SW 1271 (cell line): Measurements from ENCODE around the gene LSM10.

Experiments
- DNase-seq, 2 experiments: peaks; one replicate each; lab custom pipeline; 2025; lab: John Stamatoyannopoulos, UW

LSM10 gene

DNA sequence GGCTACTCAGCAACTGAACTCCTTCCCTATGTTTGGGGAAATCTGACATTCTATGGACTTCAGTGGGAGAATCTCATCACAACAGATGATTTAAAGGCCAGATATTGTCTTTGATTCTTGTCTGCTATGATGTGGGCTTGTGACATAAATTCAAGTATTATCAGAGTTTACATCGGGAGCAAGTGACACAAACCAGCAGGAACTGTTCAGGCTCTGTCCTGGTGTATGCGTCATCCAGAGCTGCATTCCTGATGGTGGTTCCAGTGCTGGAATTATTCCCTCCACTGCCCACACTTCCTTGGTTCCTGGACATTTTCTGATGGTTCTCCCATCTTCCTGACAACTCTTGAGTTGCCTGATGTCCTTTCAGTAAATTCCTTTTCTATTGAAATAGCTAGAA lies 10.8 kb upstream of the LSM10 start:
- no peak for DNase-seq

DNA sequence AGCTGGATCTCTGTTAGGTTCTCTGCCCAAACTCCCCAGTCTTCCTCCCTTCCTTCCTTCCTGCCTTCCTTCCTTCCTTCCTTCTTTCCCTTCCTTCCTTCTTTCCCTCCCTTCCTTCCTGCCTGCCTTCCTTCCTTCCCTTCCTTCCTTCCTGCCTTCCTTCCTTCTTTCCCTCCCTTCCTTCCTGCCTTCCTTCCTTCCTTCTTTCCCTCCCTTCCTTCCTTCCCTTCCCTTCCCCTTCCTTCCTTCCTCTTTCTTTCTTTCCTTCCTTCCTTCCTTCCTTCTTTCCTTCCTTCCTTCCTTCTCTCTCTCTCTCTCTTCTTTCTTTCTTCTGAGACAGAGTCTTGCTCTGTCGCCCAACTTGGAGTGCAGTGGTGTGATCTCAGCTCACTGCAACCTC lies 8.7 kb upstream of the LSM10 start:
- DNase-seq = no peak

DNA sequence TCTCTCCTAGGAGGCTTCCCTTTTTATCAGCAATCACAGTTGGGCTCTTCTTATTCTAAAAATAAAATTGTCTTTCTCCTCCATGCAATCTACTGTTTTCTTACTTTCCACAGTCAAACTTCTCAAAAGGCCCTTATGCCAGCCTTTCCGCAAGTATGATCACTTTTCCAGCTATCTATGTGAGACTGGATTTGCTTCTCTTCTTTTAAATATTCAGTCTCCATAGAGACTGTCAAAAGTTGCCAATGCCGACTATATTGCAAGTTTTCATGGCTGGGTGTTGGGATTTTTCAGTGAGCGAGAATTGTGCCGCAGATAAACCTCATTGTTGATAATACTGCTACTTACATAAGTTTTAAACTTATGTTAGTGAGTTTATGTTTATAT lies 4.8 kb upstream of the LSM10 start:
- no peak for DNase-seq

DNA sequence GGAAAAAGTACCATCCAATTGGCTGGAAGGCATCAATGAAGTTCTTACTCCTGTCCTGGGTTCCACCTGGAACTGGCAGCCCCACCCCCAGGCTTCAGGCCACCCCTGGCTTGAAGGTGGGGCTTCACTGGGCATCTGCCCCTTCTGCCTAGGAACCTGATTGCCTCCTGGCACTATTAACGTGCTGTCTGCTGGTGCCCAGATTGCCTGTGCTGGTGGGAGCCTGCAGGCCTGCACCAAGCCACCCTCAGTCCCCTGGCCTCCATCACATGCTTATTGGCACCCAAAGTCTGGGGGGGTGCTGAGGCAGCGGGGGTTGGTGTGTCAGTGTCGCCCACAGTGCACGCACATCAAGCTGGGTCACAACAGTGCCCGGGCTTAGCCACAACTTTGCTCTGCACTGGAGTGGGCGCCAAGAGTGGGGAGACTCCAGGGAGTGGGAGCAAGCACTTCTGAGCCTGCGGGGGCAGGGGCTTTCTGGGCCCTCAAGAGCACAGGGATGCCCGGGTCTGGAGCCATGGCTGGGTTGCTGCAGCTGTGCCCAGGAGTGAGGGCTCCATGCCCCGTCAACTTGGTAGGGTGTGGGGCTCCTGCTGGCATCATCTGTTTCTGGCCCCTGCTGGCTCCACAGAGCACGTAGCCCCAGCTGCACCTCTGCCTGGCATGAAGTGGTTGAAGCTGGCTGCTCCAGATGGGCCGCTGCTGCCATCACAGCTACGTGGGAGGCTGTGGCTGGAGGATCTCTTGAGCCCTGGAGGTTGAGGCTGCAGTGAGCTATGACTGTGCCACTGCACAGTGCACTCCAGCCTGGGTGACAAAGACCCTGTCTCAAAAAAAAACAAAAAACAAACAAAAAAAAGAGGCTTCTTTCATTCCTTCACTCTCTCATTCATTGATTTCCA lies 4.1 kb upstream of the LSM10 start:
- no peak for DNase-seq

DNA sequence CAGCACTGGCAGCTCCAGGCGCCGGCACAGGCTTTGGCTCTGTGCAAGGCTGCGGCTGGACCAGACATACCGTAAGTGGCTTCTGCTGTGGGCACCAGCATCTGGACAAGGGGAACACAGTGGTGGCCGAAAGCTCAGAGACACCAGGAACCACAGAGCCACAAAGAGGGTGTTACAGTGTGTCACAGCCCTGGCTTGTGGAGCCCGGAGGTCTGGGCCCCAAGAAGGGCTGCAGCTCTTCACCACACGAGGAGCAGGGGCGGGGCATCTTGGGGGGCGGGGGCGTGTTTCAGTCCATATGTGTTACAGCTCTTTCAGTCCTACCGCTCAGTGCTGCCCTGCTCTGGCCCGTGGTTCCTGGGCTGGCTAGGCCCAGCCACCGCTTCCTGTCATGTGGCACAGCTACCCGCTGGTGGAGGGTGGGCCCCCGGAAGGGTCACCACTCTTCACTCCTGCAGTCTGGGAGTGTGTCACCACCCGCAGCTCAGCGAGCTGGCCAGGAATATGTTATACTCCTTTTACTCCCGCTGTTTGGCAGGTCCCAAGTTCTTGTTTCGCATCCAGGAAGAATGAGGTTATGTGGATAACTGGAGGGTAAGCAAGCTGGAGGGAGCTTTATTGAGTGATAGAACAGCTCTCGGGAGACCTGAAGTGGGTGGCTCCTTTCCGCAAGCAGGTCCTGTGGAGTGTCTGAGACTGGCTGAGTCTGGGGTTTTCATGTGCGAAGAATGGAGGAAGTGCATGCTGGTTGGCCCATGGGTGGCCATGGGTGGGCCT lies 3.3 kb upstream of the LSM10 start:
- no peak for DNase-seq

DNA sequence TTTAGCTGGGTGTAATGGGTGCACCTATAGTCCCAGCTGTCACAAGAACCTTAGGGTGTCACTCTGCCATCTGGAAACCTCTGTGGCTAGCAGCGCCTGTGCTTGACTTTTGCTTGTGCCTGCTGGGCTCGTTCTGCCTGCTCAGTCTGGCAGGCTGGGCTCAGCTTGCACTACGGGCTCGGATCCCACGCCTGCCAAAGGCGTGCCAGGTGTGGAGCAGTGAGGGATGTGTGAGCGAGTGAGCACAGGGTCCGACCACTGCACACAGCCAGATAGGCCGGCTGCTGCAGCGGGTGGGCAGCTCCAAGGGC lies 2.8 kb upstream of the LSM10 start:
- no peak for DNase-seq

DNA sequence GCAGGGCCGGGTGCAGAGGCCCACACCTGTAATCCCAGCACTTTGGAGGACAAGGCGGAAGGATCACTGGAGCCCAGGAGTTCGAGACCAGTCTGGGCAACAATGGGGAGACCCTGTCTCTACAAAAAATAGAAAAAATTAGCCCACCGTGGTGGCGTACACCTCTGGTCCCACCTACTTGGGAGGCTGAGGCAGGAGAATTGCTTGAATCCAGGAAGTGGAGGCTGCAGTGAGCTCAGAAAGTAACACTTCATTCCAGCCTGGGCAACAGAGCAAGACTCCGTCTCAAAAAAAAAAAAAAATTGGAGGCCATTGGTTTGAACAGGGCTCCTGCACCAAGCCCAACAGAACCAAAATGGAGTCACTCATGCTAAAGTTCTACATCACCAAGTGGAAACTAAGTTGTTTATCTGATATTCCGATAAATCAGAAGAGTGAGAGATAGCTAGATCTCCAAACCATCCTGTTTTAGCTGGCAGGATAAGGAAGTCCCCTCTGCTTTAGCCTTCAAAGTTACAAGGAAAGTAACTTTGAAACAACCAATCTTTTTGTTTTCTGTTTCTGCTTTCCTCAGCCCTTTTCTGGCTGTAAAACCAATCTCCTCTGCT lies 766 bp upstream of the LSM10 start:
- DNase-seq = no peak

DNA sequence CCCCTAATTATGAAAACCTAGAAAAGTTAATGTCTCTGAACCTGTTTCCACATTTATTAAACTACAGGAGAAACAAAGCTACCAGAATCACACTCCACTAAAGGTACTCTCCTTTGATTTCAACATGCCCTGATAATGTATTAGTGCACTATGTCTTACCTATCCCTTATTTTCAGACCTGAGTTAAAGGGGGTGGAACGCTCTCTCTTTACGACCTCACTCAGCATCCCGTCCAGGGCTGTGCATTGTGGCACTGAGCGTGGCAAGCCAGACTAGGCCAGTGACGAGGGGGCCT lies 678 bp downstream of the LSM10 start:
- no peak for DNase-seq

DNA sequence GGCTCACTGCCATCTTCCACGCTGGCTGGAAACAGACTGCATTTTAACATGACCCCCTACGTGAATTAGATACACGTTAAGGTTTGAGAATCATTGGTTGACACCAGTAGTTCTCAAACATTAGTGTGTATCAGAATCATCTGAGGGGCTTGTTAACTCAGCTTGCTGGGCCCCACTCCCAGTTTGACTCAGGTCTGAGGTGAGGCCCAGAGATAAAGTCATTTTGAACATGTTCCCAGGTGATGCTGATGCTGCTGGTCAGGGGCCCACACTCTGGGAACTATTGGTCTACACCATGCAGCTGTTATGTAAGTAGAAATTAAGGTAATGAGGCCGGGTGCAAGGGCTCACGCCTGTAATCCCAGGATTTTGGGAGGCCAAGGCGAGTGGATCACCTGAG lies 1.3 kb downstream of the LSM10 start:
- DNase-seq = no peak

DNA sequence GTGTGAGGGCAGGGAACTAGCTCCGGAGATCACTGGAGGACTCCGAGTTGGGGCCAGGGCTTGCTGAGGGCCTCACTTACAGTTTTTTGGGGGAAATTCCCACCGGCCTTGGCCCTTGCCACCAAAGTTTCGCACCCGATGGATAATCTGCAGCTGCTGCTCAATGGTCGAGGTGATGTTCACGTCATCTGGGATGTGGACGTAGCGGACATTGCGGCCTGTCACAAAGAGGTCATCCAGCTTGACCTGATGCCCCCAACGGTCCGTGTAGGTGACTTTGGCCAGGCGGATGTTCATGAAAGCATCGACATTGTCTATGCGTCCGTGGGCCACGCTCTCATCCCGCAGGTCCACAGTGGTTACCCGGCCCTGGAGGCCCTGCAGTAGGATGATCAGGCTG lies 4.0 kb downstream of the LSM10 start:
- DNase-seq = no peak

DNA sequence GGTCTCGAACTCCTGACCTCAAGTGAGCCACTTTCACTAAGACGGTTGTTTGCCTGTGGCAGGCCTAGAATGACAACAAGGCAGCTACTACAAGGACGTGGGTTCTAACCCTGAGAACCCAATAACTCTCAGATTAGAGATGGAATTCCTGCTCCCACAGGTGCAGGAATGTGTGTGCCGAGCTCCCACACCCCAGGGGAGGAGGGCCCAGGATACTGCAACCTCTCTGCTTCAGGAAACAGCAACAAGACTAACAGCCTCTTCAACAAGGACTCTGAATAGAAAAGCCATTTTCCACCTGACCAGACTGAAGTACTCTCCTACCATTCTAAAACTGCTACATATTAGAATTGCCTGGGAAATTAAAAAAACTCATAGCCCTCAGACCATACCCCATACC lies 4.9 kb downstream of the LSM10 start:
- DNase-seq = no peak

DNA sequence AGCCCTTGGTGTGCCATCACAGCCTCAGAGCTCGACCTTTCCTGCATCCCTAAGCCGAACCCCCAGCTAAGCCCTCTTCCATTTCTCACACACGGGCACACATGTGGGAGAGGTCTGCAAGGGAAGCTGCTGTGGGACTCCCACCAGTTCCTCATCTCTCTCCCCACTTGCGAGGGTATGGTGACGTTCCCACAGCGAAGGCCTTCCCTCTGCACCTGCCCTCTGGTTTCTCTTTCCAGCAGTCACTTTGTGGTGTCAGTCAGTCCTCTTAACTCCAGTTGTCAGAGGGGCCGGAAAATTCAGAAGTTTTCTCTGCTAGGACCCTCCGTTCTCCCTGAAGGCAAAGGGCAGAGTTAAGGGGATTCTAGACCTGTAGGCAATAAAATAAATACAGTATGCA lies 6.4 kb downstream of the LSM10 start:
- DNase-seq = no peak

DNA sequence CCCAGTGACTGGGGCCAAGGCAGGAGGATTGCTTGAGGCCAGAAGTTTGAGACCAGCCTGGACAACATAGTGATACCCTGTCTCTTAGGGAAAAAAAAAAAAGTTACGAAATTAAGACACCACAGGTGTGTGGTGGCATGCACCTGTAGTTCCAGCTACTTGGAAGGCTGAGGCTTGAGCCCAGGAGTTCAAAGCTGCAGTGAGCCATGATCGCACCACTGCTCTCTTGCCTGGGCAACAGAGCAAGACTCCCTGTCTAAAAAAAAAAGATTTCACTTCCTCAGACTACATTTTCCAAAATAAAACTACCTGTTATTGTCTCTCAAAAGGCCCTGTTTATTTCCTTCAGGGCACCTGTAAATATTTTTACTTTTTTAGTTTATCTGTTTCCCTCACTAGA lies 7.3 kb downstream of the LSM10 start:
- DNase-seq = no peak

DNA sequence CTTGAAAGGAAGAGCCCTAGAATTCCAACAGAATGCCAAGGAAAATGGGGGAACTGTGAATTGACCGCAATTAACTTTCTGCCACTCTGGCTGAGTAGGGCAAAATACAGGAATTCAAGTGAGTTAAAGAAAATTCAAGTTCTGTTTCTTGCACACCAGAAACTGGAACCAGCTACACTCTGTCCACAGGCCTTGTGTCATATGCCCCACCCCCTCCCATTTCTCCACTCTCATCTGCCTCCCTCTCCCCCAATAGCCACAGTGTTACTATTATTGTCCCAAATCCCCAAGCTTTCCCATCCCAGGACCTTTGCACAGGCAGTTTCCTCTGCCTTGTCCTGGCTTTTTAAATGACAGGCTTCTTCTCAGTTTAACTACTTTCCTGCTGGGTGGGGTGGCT lies 7.7 kb downstream of the LSM10 start:
- DNase-seq = no peak

DNA sequence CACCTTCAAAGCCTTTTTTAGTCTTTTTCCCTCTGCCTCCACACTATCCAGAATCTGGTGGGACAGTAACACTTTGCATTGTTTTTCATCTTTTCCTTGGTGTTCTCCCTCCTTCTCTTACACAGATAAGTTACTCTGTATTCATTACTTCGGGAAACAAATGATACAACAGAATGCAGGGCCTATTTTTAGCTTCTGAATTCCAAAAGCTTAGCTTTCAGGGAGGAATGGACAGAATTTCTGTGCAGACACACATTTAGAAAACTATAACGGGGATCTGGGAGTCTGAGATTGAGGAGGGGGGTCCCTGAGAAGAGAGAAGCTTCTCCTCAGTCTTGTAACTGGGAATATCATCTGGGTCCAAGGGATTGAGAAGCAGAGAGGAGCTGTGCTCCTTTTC lies 8.4 kb downstream of the LSM10 start:
- no peak for DNase-seq

DNA sequence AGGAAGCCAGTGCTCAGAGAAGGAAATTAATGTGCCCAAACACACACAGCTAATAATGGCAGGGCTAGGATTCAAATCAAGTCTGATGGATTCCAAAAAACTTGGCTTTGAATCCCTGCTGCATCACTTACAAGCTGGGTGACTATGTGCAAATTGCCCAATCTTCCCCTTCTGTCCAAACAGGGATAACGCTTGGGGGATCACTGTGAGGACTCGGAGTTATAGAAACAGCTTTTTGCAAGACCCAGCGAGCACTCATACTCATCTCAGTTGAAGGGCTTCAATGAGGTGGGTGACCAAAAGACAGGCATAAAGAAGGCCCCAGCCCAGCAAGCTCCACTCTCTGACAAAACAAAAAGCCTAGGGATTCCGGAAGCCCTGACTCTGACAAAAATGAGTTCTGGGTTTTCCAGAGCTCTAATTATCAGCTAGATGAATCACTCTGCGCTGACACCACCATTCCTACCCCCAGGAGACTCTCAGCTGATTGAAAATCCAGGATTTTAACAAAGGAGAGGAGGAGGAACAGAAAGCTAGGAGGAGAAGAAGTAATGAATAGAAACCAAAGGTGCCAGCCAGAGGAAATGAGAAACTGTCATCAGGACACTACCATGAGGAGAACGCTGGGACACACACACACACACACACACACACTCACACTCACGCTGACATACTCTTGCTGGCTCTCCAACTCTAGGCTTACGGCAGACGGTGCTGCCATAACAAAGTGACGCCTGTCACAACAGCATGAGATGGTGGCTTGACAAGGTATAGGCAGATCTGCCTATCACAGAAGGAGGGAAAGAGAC lies 10.4 kb downstream of the LSM10 start:
- DNase-seq = no peak

DNA sequence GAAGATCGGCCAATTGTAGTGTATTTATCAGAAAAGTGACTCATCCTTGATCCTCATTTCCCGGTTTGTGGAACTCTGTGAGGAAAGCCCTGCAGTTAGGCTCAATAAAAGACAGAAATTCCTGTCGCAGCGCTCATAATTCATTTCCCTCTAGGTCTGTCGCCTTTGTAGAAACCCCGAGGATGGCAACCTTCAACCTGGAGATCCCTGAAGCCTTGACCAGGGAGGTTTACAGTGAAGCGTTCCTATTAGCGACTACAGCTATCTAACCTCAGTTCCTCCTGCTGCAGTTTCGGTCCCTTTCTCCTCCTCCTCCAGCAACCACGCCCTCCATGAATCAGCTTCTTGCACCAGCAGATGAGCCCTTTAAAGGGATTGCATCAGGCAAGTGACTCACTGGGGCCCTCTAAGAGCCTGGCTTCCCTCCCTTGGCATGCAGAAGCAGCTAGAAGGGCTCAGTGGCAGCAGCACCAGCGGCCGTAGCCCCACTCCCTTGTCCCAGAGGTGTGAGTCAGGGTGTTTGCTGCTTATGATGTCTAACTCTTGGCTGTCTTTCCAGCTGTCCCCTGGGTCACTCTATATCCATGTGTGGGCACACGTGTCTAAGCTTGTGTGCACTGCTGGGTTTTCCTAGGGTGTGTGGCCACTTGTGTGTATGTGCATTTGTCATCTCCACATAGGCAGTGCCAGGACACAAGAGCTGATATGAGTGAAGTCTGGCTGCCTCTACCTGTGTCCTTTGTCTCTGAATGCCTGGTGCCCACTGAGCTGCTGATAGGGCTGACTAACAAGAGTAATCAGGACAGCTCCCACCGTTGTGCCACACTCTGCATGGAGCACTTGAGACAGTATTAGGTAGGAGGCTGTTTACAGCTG lies 11.2 kb downstream of the LSM10 start:
- peak; percentile 93 to 97 for DNase-seq

DNA sequence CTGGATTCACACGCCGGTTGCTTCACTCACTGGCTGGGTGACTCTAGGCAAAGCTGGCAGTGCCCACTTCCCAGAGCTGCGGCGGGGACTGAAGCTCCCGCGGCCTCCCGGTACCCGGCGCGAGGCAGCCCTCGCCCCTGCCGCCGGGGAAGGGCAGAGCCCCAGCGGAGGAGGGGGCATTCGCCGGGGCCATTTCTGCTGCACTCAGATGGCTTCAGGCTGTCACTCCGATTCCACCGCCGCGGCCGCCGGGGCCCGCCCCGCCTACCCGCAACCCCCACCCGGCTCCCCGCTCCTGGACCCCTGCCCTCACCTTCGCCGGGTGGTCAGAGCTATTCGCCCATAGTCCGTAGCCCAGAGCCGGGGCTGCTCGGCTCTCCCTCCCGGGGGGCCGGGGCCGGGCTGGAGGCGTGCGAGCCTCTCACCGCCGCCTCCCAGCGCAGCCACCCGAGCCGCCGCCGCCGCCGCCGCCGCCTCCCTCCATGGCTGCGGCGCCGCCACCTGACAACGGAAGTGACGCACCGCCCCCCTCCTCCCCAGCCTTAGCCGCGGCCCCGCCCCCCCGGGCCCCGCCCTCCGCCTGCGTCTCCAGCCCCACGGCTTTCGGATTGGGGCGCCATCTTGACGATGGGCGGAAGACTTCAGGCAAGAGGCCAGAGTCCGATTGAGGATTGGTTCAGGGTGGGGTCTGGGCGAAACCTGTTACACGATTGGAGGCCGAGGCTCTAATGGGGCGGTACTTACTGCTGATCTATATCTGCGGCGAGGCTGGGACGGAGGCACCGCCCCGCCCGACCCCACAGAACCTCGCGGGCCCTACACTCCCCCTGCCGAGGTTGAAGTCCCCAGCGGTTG lies 12.1 kb downstream of the LSM10 start, which contains the start of gene STK40:
Gene STK40, minus strand, starts transcription at position 515 of the 855 bp plus-strand sequence. CDS start 24,592 bp downstream, outside the sequence.
- DNase-seq = peak; percentile 95 to 97

DNA sequence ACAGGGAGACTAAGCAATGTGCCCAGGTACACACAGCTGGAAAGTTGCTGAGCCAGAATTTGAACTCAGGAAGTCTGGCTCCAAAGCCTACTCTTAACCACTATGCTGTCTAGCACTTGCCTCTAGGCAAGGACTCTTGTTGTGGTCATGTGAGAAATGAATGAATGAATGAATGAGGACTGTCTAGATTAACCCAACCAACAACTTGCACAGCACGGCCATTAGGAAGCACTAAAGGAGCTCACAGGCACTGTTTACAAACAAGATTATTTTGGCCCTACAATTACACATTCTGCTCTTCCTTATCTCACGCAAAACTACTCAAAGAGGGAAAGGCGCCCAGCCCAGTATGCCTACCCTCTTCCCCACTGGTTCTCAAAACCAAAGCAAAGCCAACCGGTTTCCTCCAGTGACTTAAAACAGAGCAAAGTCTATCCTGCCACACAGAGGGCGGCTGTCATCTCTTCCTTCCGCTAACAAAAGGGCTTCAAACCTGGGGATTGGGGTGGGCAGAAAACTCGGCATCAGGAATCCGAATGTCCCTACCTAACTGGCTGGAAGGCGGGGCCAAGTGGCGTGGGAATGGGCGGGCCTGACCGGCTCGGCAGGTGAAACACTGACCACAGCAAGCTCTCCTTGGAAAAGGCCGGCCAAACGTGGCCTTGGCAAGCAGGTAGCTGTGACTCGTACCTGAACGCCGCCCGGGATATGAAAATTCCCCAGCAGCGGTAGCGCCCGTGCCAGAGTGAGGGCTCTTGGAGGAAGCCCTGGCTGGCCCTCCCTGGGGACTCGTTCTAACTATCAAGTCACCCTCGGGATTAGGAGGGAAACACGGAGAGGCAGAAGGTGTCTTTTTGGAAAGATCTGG lies 12.9 kb downstream of the LSM10 start:
- peak in 1 of 2 experiments; percentile 31 for DNase-seq
